22Rv1 (cell line): ENCODE measurements around the gene ISYNA1.

Experiments used
- H3K27ac ChIP-seq: fragments of 450-650 bp; 2 replicates; pipeline ENCODE4 v1.5.1; 2017
- CTCF ChIP-seq: fragments of 450-650 bp; IDR thresholded peaks from 2 replicates; pipeline ENCODE4 v1.5.1; 2017; ENCODE audit warnings: mild to moderate bottlenecking
- ZFX ChIP-seq: fragments of 450-650 bp; IDR thresholded peaks from 2 replicates; pipeline ENCODE4 v1.6.1; 2017; ENCODE audit warnings: antibody characterized with exemption, borderline replicate concordance

Gene ISYNA1

GRCh38 chr19:18436671-18437490 is 1.1 kb downstream of the ISYNA1 start:
- TF ChIP-seq CTCF, result no peak
- no peak for TF ChIP-seq ZFX
- H3K27ac ChIP-seq, result peak overlapping the region; percentile 93

GRCh38 chr19:18435842-18436670 is 1.9 kb downstream of the ISYNA1 start:
- peak overlapping the region; percentile 93 for H3K27ac ChIP-seq
- TF ChIP-seq CTCF (no peak), ZFX (no peak)

- TF ChIP-seq ZFX (no peak), CTCF (no peak)
- H3K27ac ChIP-seq, result peak overlapping the region; percentile 93
These were observed 2.6 kb downstream of the ISYNA1 start for GRCh38 chr19:18435178-18435841.

GRCh38 chr19:18434411-18435175 is 3.3 kb downstream of the ISYNA1 start:
- TF ChIP-seq ZFX, result no peak
- no peak for TF ChIP-seq CTCF
- peak overlapping the region; percentile 93 for H3K27ac ChIP-seq

GRCh38 chr19:18433735-18434398 is 4.1 kb downstream of the ISYNA1 start:
- H3K27ac ChIP-seq, result peak overlapping the region; percentile 93
- no peak for TF ChIP-seq ZFX
- TF ChIP-seq CTCF, result no peak

GRCh38 chr19:18433015-18433691 is 4.8 kb downstream of the ISYNA1 start:
- TF ChIP-seq CTCF (no peak), ZFX (no peak)
- peak overlapping the region; percentile 93 for H3K27ac ChIP-seq
